Right hindlimb (tissue), 1 donor: ENCODE data around the gene LRP1B.

Source experiments
- DNase-seq: peaks from one replicate; pipeline ENCODE4 v3.0.0-alpha.2; 2018

LRP1B gene

GRCh38 chr2:140262908-140263307 lies 1867.9 kb downstream of the LRP1B start:
- no peak for DNase-seq

DNA sequence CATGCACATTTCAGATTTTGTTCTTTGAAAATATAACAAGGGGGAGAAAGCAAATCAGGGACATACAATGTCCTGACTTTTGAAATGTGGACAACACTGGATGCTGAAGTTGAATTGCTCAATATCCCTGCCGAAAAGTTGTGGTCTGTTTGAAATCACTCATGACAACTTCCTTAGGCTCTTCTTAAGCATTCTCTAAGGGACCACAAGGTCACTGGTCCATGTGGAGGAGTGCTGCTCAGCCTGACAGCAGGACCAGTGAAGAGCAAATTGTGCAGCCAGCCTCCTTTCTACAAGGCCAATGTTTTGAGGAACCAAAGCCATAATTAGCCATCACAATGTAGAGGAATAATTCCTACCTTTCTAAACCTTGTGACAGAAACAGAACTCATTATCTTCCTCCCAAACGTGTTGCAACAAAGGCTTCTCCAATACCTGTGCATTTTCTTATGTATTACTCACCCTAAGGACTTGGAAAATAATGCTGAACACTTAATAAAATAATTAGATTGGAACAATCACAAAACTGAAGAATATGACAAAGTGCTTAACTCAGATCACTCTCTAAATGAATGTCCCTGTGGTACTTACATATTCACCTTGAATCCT lies 1873.0 kb downstream of the LRP1B start:
- DNase-seq: no peak

- no peak for DNase-seq
These were observed 1874.7 kb downstream of the LRP1B start for GRCh38 chr2:140256080-140256479.

GRCh38 chr2:140249821-140250220 lies 1881.0 kb downstream of the LRP1B start:
- DNase-seq: no peak

DNA sequence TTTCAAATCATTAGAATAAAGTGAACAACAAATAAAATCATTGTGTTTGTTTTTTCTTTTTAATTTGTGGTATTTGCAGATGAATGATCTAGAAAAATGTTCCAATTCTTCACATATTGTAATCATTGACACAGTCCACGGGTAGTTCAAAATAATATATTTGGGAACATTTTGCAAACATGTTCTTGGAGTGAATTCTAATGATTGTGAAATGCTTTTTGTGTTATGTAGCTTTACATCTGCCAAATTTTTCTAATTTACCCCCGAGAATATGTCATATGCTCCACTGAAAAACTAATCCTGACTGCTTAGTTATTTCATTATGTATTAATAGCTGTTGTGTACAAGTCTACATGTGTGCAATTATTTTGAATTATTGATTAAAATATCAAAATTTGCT lies 1882.2 kb downstream of the LRP1B start:
- DNase-seq: no peak

DNA sequence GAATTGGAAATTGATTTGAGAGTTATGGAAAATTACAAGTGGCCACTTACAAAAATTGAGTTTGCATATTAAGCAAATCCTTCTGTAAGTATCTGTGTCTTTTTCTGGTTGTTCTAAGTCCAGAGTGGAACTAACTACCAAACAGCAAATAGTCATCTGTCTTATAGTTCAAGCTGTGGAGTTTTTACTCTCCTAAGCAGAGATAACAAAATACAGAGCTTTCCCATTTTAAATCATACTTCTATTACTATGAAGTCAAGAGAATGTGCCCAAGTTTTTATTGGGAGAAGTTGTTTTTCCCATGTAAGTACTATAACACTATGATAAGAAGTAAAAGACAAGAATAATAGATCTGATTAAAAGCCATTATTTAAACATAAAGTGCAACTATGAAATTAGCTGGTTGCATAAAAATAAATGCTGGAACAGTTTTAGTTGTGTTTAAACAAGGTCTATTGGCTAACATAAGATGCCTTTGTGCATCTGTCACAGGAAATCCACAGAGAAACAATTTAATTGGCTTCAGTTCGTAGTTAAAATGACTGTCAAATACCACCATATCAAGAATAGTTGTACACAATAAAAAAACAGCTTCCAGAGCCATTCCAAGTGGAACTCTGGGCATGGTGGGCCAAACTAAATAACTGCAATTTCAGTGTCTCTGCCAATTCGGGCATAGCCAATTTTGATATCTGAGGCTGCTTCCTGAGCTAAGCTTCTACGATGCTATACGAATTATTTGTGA lies 1883.2 kb downstream of the LRP1B start:
- DNase-seq: no peak

GRCh38 chr2:140246957-140247356 lies 1883.9 kb downstream of the LRP1B start:
- DNase-seq: no peak

DNA sequence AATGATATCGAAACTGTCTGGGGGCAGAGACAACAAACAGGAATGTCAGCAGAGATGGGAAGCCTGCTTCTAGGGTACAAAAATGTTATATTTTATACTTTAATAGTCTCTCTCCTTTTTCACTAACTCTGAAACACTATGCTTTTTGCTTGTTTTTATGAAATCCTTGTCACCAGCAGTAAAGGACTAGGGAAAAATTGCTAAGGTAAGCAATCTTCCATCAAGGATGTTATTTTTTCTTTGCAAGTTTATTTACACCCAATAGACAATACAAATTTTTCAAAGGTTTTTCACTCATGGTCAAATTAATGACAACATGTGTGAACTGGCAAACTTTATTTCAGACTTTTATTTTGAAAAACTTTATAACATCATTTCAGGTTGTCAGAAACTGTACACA lies 1884.8 kb downstream of the LRP1B start:
- DNase-seq: no peak

GRCh38 chr2:140242889-140243288 lies 1887.9 kb downstream of the LRP1B start:
- DNase-seq: no peak

- no peak for DNase-seq
These were observed 1896.7 kb downstream of the LRP1B start for GRCh38 chr2:140234116-140234515.

DNA sequence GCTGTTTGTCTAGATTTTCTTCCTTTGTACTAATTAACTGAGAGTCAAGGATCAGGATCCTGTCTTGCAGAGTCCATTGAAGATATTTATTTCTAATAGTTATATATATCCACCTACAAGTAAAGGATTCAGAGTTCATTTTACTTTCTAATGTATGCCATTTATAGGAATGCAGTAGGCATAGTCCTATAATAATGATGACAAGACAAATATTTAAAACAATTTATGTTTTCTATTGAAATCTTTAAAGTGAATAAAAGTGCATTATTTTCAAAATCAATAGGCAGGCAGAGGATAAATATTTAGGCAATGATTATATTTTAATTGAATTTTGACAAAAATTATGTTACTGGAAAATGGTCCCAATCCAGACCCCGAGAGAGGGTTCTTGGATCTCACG lies 1919.9 kb downstream of the LRP1B start:
- no peak for DNase-seq

DNA sequence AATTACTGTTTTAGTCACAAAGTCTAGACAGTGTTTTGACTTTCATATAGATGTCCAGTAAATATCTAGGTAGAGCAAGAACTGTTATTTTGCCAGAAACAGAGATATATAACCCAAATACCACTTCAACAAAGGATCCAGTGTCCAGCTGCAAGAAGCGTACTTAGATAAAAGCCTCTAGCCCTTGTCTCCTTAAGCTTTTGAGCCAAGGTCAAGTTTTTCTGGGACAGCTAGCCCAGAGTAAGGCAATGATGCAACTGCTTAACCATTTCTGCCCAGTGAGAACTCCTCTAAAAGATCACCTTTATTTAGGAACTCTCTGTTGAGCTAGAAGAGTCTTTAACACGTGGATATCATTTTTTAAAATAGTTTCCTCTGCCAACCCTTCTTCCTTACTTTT lies 1925.7 kb downstream of the LRP1B start:
- no peak for DNase-seq

DNA sequence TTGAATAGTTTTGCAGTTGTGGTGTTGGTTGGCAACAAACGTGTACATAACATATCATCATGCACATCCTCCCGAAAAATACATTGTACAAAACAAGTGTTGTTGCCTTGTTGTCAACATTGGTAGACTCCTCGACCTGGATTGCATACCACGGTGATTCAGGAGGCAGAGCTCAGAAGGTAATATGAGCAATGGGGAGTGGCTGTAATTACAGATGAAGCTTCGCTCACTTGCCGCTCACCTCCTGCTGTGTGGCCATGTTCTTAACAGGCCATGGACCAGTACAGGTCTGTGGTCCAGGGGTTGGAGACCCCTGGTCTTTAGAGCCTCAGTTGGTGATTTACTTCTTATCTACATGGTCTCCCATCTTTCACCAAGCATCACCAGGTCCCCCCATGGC lies 1927.5 kb downstream of the LRP1B start:
- no peak for DNase-seq

DNA sequence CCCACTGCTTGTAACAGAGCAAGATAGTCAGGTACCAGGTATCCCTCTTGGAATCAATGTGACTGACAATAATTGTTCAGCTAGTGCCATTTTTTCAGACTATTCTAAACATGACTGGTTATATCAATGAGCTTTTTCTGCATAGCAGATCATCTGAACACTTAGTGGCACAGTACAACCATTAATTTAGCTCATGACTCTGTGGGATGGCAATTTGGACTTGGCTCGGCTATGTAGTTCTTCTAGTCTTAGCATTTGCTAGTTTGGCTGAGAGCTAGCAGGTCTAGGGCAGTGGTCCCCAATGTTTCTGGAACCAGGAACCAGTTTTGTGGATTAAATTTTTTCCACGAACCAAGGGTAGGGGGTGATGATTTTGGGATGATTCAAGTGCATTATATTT lies 1929.2 kb downstream of the LRP1B start:
- no peak for DNase-seq

DNA sequence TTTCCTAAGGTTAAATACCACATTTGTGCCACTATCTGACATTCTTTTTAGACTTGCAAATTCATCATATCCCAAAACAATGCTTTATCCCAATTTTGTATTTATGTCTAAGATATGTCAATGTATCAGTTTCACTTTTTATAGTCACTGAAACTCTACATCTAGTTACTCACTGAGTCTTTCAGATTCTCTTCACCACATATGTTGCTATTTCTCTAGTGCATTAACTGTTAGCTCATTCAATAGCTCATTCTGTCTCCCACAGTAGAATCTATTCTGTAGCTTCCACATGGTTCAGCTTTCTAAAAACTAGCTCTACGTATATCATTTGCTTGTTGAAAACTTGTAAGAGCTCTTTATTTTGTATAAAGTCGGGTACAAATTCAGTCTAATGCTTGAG lies 1930.1 kb downstream of the LRP1B start:
- DNase-seq: no peak

DNA sequence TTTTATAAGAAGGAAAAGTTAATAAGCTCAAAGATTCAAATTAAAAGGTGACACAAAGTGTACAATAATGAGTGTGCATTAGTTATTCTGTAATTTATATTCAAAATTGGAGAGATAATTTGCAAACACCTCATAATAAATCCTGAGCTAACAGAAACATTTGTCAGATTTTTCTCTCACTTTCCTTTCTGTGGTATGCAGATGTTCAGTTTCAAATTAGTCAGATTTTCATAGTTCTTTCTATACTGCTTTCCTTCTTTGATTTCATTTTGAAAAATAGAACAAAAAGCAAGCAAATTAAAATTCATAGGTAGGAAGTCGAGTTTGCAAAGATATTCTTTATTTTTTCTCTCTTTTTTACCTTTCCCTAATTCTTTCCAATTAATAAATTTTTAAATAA lies 1930.5 kb downstream of the LRP1B start:
- DNase-seq: no peak

- DNase-seq: no peak
These were observed 1931.5 kb downstream of the LRP1B start for GRCh38 chr2:140199312-140199711.

GRCh38 chr2:140187086-140187485 lies 1943.7 kb downstream of the LRP1B start:
- DNase-seq: no peak

DNA sequence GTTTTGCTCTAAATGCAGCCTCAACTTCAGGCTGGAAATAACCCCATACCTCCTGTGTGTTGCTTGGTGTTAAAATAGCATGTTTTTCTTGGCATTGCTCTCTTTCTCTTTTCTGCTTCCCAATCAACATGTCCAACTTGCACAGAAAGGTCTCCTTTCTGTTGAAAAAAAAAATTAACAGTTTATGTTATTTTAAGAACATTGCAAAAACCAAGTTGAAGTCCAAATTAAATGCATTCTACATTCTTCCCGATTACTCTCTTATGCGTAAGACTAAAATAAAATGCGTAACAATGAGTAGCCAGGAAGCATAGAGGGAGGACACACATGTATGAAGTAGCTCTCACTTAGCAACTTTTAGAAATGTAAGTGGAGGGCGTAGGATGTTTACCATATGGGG lies 1944.5 kb downstream of the LRP1B start:
- DNase-seq: no peak

DNA sequence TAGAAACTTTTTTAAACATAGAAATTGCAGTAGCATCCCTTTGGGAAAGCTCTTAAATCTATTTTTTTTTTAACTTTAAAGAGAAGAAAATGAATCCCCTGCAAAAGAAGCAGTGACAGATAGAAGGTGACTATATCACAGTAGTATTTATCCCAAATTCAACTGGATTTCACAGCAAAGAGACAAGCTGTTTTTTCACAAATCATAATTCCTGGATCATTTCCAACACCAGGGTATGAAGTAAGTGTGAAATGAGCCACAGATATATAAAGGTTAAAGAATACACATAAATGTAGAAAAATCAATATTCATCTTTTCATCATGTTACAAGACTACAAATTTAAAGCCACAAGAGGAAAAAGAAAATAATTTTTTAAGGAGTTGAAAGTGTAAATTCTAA lies 1945.7 kb downstream of the LRP1B start:
- DNase-seq: no peak

- DNase-seq: no peak
These were observed 1947.6 kb downstream of the LRP1B start for GRCh38 chr2:140183056-140183765.
